Panc1 (cell line): ENCODE results near the gene PANK4. TPM values are rescaled to one million over a fixed set of nuclear protein-coding genes. Genes with fewer than 3 reads are reported as not detected.

Source experiments
- total RNA-seq: library from RNA; stranded (reverse); gene quantifications from one replicate; pipeline ENCODE4 v1.2.1, GENCODE V29; 2021; ENCODE audit not compliant: unreplicated experiment

The PANK4 gene
- total RNA-seq, 1 experiment from 2014 or later, result 35.9 TPM

Other genes with a start within 250 kb of the PANK4 start
- gene MORN1, start 135.0 kb downstream of the PANK4 start, total RNA-seq, result 21.3 TPM
- 235 TPM for gene RER1, start 134.8 kb downstream of the PANK4 start, total RNA-seq
- 49.8 TPM for gene PEX10, start 114.0 kb downstream of the PANK4 start, total RNA-seq
- gene PLCH2, start 50.3 kb downstream of the PANK4 start, total RNA-seq, result 41.2 TPM
- gene HES5, start 3.7 kb upstream of the PANK4 start, total RNA-seq, result not detected
- 20.1 TPM for gene TNFRSF14, start 29.8 kb upstream of the PANK4 start, total RNA-seq
- 17.0 TPM for gene PRXL2B, start 60.2 kb upstream of the PANK4 start, total RNA-seq
- gene MMEL1, start 106.4 kb upstream of the PANK4 start, total RNA-seq, result 0.46 TPM